Astrocyte (in vitro differentiated cells and primary cell): ENCODE data around the gene ROR1. TPM values are rescaled to one million over a fixed set of nuclear protein-coding genes. Genes with fewer than 3 reads are reported as not detected.

Experiments used
- DNase-seq: peaks from one replicate; pipeline ENCODE4 v3.0.0-alpha.2; 2010; ENCODE audit warnings: low read depth
- FAIRE-seq: peaks from 2 replicates; lab custom pipeline; 2011; peaks lifted over from hg19 to GRCh38; lab: Jason Lieb, UNC
- H2AFZ ChIP-seq: 2 replicates; pipeline ENCODE4 v1.6.0; 2012; ENCODE audit warnings: low read depth, low read length, inconsistent platforms
- H3K27ac ChIP-seq: 2 replicates; pipeline ENCODE4 v1.5.1; 2011; ENCODE audit warnings: low read depth, low read length, inconsistent platforms
- H3K27me3 ChIP-seq: 2 replicates; pipeline ENCODE4 v1.6.0; 2011; ENCODE audit warnings: low read length, inconsistent platforms; ENCODE audit not compliant: insufficient read depth
- H3K36me3 ChIP-seq: 2 replicates; pipeline ENCODE4 v1.5.1; 2011; ENCODE audit warnings: low read length, inconsistent platforms; ENCODE audit not compliant: insufficient read depth
- H3K4me1 ChIP-seq: 2 replicates; pipeline ENCODE4 v1.5.1; 2011; ENCODE audit warnings: low read length, inconsistent platforms; ENCODE audit not compliant: insufficient read depth
- H3K4me2 ChIP-seq: 2 replicates; pipeline ENCODE4 v1.6.0; 2012; ENCODE audit warnings: low read length, inconsistent platforms
- H3K4me3 ChIP-seq: 2 replicates; pipeline ENCODE4 v1.5.1; 2011; ENCODE audit warnings: low read depth, mild to moderate bottlenecking, low read length, inconsistent platforms; ENCODE audit not compliant: insufficient read depth
- H3K79me2 ChIP-seq: 2 replicates; pipeline ENCODE4 v1.6.0; 2012; ENCODE audit warnings: mild to moderate bottlenecking, low read length, inconsistent platforms; ENCODE audit not compliant: insufficient read depth
- H3K9ac ChIP-seq: 2 replicates; pipeline ENCODE4 v1.6.0; 2012; ENCODE audit warnings: mild to moderate bottlenecking, low read length, inconsistent platforms
- H3K9me3 ChIP-seq: 2 replicates; pipeline ENCODE4 v1.5.1; 2012; ENCODE audit warnings: low read depth, mild to moderate bottlenecking, low read length, inconsistent platforms; ENCODE audit not compliant: insufficient read depth
- H4K20me1 ChIP-seq: 2 replicates; pipeline ENCODE4 v1.6.0; 2012; ENCODE audit warnings: low read length, inconsistent platforms; ENCODE audit not compliant: insufficient read depth
- H3K27ac Mint-ChIP-seq: one replicate; pipeline ENCODE4 v1.8.0; 2021; ENCODE audit warnings: mild to moderate bottlenecking, mixed read lengths; ENCODE audit not compliant: unreplicated experiment
- H3K27me3 Mint-ChIP-seq: one replicate; pipeline ENCODE4 v1.8.0; 2021; ENCODE audit warnings: low read depth, mixed read lengths; ENCODE audit not compliant: unreplicated experiment
- H3K36me3 Mint-ChIP-seq: one replicate; pipeline ENCODE4 v1.8.0; 2021; ENCODE audit warnings: low read depth, mixed read lengths; ENCODE audit not compliant: unreplicated experiment
- H3K4me1 Mint-ChIP-seq: one replicate; pipeline ENCODE4 v1.8.0; 2021; ENCODE audit warnings: low read depth, mixed read lengths; ENCODE audit not compliant: unreplicated experiment
- H3K4me3 Mint-ChIP-seq: one replicate; pipeline ENCODE4 v1.8.0; 2021; ENCODE audit warnings: mild to moderate bottlenecking, moderate library complexity, mixed read lengths; ENCODE audit not compliant: unreplicated experiment
- H3K9me3 Mint-ChIP-seq: one replicate; pipeline ENCODE4 v1.8.0; 2021; ENCODE audit warnings: mild to moderate bottlenecking, mixed read lengths; ENCODE audit not compliant: unreplicated experiment
- EZH2 ChIP-seq: IDR thresholded peaks from 2 replicates; pipeline ENCODE4 v1.6.1; 2012; ENCODE audit warnings: mild to moderate bottlenecking, low read length, inconsistent platforms; ENCODE audit not compliant: insufficient read depth
- total RNA-seq: library from RNA; stranded (reverse); gene quantifications from 2 replicates; pipeline ENCODE4 v1.2.1, GENCODE V29; 2021
- TF ChIP-seq, protein P1 (sequence below): IDR thresholded peaks from 2 replicates; pipeline ENCODE4 v1.5.1; 2011; ENCODE audit warnings: low read depth, mild to moderate bottlenecking, inconsistent platforms, low read length, moderate library complexity; ENCODE audit not compliant: insufficient read depth

The ROR1 gene
- total RNA-seq, 1 donor from 2014 or later, result 38.3 TPM

GRCh38 chr1:64173336-64173940, 399.6 kb downstream of the ROR1 start:
- no peak for TF ChIP-seq EZH2
- TF ChIP-seq, protein P1, sequence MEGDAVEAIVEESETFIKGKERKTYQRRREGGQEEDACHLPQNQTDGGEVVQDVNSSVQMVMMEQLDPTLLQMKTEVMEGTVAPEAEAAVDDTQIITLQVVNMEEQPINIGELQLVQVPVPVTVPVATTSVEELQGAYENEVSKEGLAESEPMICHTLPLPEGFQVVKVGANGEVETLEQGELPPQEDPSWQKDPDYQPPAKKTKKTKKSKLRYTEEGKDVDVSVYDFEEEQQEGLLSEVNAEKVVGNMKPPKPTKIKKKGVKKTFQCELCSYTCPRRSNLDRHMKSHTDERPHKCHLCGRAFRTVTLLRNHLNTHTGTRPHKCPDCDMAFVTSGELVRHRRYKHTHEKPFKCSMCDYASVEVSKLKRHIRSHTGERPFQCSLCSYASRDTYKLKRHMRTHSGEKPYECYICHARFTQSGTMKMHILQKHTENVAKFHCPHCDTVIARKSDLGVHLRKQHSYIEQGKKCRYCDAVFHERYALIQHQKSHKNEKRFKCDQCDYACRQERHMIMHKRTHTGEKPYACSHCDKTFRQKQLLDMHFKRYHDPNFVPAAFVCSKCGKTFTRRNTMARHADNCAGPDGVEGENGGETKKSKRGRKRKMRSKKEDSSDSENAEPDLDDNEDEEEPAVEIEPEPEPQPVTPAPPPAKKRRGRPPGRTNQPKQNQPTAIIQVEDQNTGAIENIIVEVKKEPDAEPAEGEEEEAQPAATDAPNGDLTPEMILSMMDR, result no peak
- Mint-ChIP-seq H3K27me3 (no peaks in the 10 kb centered on the region), H3K4me3 (no peak overlapping the region), H3K9me3 (peaks cover 13% of the 10 kb centered on the region), H3K36me3 (peaks cover 38% of the 10 kb centered on the region), H3K4me1 (peaks cover 31% of the 10 kb centered on the region), H3K27ac (peak overlapping the region; percentile 90)
- Histone ChIP-seq H3K4me2 (no peak overlapping the region), H3K9ac (no peak overlapping the region), H3K9me3 (no peaks in the 10 kb centered on the region), H2AFZ (no peak overlapping the region), H4K20me1 (no peaks in the 10 kb centered on the region), H3K27ac (peak overlapping the region; percentile 89), H3K27me3 (no peaks in the 10 kb centered on the region), H3K4me3 (no peak overlapping the region), H3K79me2 (no peaks in the 10 kb centered on the region), H3K4me1 (peaks cover 20% of the 10 kb centered on the region), H3K36me3 (no peaks in the 10 kb centered on the region)
- DNase-seq (no peak), FAIRE-seq (no peak)

- FAIRE-seq, result no peak
- H3K36me3 Mint-ChIP-seq, result peaks cover 22% of the 10 kb centered on the region
These were observed 401.8 kb downstream of the ROR1 start for GRCh38 chr1:64175639-64176038.

GRCh38 chr1:64176659-64177058, 402.8 kb downstream of the ROR1 start:
- FAIRE-seq (no peak), DNase-seq (no peak)
- H3K4me2 ChIP-seq, result no peak overlapping the region
- H3K9me3 Mint-ChIP-seq, result no peaks in the 10 kb centered on the region
- no peaks in the 10 kb centered on the region for H4K20me1 ChIP-seq
- no peak overlapping the region for H3K4me3 ChIP-seq
- peaks cover 15% of the 10 kb centered on the region for H3K4me1 ChIP-seq
- H3K27me3 ChIP-seq, result no peaks in the 10 kb centered on the region
- H3K27me3 Mint-ChIP-seq, result no peaks in the 10 kb centered on the region
- H3K36me3 ChIP-seq, result no peaks in the 10 kb centered on the region
- no peak for TF ChIP-seq EZH2
- H3K27ac ChIP-seq, result no peak overlapping the region
- H3K36me3 Mint-ChIP-seq, result peaks cover 17% of the 10 kb centered on the region
- H3K4me1 Mint-ChIP-seq, result peaks cover 21% of the 10 kb centered on the region
- H2AFZ ChIP-seq, result no peak overlapping the region
- H3K27ac Mint-ChIP-seq, result no peak overlapping the region
- no peaks in the 10 kb centered on the region for H3K9me3 ChIP-seq
- no peaks in the 10 kb centered on the region for H3K79me2 ChIP-seq
- H3K9ac ChIP-seq, result no peak overlapping the region
- H3K4me3 Mint-ChIP-seq, result no peak overlapping the region

More at GRCh38 chr1:64175639-64176038, 401.8 kb downstream of the ROR1 start:
- DNase-seq, result no peak
- H3K4me1 Mint-ChIP-seq, result peaks cover 30% of the 10 kb centered on the region
- Histone ChIP-seq H3K27me3 (no peaks in the 10 kb centered on the region), H3K27ac (no peak overlapping the region), H3K4me1 (peaks cover 20% of the 10 kb centered on the region), H3K79me2 (no peaks in the 10 kb centered on the region), H4K20me1 (no peaks in the 10 kb centered on the region), H2AFZ (no peak overlapping the region), H3K4me3 (no peak overlapping the region), H3K9ac (no peak overlapping the region), H3K9me3 (no peaks in the 10 kb centered on the region), H3K36me3 (no peaks in the 10 kb centered on the region), H3K4me2 (no peak overlapping the region)
- H3K9me3 Mint-ChIP-seq, result peaks cover 4% of the 10 kb centered on the region
- no peaks in the 10 kb centered on the region for H3K27me3 Mint-ChIP-seq
- no peak overlapping the region for H3K4me3 Mint-ChIP-seq
- TF ChIP-seq EZH2, result no peak
- TF ChIP-seq, protein P1, result no peak
- H3K27ac Mint-ChIP-seq, result no peak overlapping the region
